Measurements from ENCODE around the gene PKP1. TPM values are rescaled to one million over a fixed set of nuclear protein-coding genes. Genes with fewer than 3 reads are reported as not detected.
A peak's percentile ranks its signal among the peaks of the same experiment; 100 is the strongest.

PKP1 gene
- total RNA-seq, 1 donor from 2014 or later = 0.15 TPM

- no peak for DNase-seq (ENCODE audit: low read depth)
These were observed 67.6 kb downstream of the PKP1 start for GRCh38 chr1:201350884-201351283.

- no peak for DNase-seq (ENCODE audit: low read depth)
These were observed 68.3 kb downstream of the PKP1 start for GRCh38 chr1:201351617-201352016.

- DNase-seq (ENCODE audit: low read depth) = no peak
These were observed 70.1 kb downstream of the PKP1 start for GRCh38 chr1:201353186-201353940.

- DNase-seq (ENCODE audit: low read depth) = no peak
These were observed 71.0 kb downstream of the PKP1 start for GRCh38 chr1:201354151-201354900.

GRCh38 chr1:201354901-201355295 is 71.6 kb downstream of the PKP1 start:
- no peak for DNase-seq (ENCODE audit: low read depth)

GRCh38 chr1:201355471-201355870 is 72.2 kb downstream of the PKP1 start:
- no peak for DNase-seq (ENCODE audit: low read depth)

- no peak for DNase-seq (ENCODE audit: low read depth)
These were observed 72.9 kb downstream of the PKP1 start for GRCh38 chr1:201356236-201356635.

GRCh38 chr1:201356701-201357100 is 73.4 kb downstream of the PKP1 start:
- no peak for DNase-seq (ENCODE audit: low read depth)

- no peak for DNase-seq (ENCODE audit: low read depth)
These were observed 73.9 kb downstream of the PKP1 start for GRCh38 chr1:201357211-201357610.

- DNase-seq (ENCODE audit: low read depth) = no peak
These were observed 74.5 kb downstream of the PKP1 start for GRCh38 chr1:201357636-201358348.

GRCh38 chr1:201358596-201358995 is 75.3 kb downstream of the PKP1 start:
- peak; percentile 79 for DNase-seq (ENCODE audit: low read depth)

- no peak for DNase-seq (ENCODE audit: low read depth)
These were observed 75.9 kb downstream of the PKP1 start for GRCh38 chr1:201359031-201359872.

GRCh38 chr1:201359873-201360210 is 76.5 kb downstream of the PKP1 start:
- DNase-seq (ENCODE audit: low read depth) = no peak

GRCh38 chr1:201360486-201360885 is 77.2 kb downstream of the PKP1 start:
- no peak for DNase-seq (ENCODE audit: low read depth)

- DNase-seq (ENCODE audit: low read depth) = no peak
These were observed 77.8 kb downstream of the PKP1 start for GRCh38 chr1:201360901-201361651.

- DNase-seq (ENCODE audit: low read depth) = peak; percentile 9
These were observed 78.6 kb downstream of the PKP1 start for GRCh38 chr1:201361652-201362504.

GRCh38 chr1:201362906-201363305 is 79.6 kb downstream of the PKP1 start:
- DNase-seq (ENCODE audit: low read depth) = no peak

- no peak for DNase-seq (ENCODE audit: low read depth)
These were observed 80.2 kb downstream of the PKP1 start for GRCh38 chr1:201363467-201363866.

GRCh38 chr1:201364808-201365105 is 81.5 kb downstream of the PKP1 start:
- DNase-seq (ENCODE audit: low read depth) = no peak

GRCh38 chr1:201365251-201365650 is 81.9 kb downstream of the PKP1 start:
- no peak for DNase-seq (ENCODE audit: low read depth)
